ENCODE results near the gene HBG2. TPM values are rescaled to one million over a fixed set of nuclear protein-coding genes. Genes with fewer than 3 reads are reported as not detected.

The HBG2 gene
- total and polyA plus RNA-seq, 9 donors, result 0.37 to 9.7 (median 0.63) TPM; not detected in 3

DNA sequence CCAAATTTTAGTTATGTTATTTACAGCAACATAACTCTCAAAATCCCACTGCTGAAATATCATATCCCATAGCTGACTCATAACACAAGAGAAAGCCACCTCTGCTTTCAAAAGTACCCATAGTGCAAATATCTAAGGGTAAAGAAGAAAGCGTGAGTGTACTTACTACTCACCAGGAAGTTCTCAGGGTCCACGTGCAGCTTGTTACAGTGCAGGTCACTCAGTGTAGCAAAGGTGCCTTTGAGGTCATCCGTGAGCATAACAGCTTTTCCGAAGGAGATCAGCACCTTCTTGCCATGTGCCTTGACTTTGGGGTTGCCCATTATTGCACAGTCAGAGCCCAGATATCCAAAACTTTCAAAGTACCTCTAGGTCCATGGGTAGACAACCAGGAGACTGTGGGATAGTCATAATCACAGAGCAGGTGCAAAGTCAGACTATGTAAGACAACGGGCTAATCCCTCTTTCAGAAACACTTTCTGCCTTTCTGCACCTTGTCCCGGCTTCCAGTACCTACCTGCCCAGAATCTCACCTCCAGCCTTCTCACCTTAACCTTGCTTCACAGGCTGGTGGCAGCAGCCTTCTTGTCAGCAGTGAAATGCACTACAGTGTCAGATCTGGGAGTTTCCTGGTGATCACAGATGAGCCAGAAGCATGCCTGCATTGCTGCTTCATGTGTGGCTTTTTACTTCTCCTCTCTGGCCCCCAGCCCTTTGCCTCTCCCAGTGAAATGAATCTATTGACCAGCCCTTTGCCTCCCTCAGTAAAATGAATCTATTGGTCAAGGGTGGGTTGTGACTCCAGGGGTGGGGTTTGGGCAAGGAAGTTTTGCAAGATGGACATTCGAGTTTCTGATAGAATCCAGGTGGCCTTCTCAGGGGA lies 11.4 kb downstream of the HBG2 start:
- WGBS, 3 donors, result 70 to 77% (median 74%) methylated on average over 7 of the region's 7 CpGs
- intact Hi-C loops (cut with DNase I), result no loop called here

DNA sequence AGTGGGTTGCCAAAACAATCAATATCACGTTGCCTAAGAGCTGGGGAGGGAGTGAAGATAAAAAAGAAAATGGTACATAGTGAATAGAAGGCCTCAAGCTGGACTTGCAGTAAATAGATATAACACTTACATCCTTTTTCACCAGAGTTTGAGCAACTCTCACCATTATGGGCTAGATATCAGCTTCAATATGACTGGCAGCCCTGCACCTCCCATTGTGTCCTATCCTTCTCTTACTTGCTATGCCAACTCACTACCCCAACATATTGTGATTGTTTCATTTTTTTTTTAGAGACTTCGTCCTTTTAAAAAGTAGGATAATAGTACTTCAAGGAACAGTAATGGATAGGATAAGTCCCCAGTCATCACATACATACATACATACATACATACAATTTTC lies 12.4 kb downstream of the HBG2 start:
- Histone ChIP-seq H3K9me3 (no peaks in the 10 kb centered on the region), H3K36me3 (no peaks in the 10 kb centered on the region), H3K27me3 (no peaks in the 10 kb centered on the region), H3K27ac (no peak overlapping the region), H3K4me1 (ENCODE audit: insufficient read depth) (no peaks in the 10 kb centered on the region), H3K4me3 (no peak overlapping the region)
- no peak for DNase-seq
- intact Hi-C loops (cut with DNase I), result no loop called here
- TF ChIP-seq EP300 (IDR thresholded peaks at IDR 0.05), result no peak
- TF ChIP-seq, protein P1, sequence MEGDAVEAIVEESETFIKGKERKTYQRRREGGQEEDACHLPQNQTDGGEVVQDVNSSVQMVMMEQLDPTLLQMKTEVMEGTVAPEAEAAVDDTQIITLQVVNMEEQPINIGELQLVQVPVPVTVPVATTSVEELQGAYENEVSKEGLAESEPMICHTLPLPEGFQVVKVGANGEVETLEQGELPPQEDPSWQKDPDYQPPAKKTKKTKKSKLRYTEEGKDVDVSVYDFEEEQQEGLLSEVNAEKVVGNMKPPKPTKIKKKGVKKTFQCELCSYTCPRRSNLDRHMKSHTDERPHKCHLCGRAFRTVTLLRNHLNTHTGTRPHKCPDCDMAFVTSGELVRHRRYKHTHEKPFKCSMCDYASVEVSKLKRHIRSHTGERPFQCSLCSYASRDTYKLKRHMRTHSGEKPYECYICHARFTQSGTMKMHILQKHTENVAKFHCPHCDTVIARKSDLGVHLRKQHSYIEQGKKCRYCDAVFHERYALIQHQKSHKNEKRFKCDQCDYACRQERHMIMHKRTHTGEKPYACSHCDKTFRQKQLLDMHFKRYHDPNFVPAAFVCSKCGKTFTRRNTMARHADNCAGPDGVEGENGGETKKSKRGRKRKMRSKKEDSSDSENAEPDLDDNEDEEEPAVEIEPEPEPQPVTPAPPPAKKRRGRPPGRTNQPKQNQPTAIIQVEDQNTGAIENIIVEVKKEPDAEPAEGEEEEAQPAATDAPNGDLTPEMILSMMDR (IDR thresholded peaks at IDR 0.05), result no peak
- no peak for TF ChIP-seq POLR2A (IDR thresholded peaks at IDR 0.05)
- WGBS, 3 donors, result 44 to 59% (median 53%) methylated on average over 2 of the region's 2 CpGs

More for the DNA sequence above, 11.4 kb downstream of the HBG2 start:
- no peaks in the 10 kb centered on the region for H3K4me1 ChIP-seq (ENCODE audit: insufficient read depth)
- no peaks in the 10 kb centered on the region for H3K27me3 ChIP-seq
- TF ChIP-seq, protein P1 (IDR thresholded peaks at IDR 0.05), result no peak
- H3K27ac ChIP-seq, result no peak overlapping the region
- DNase-seq, result no peak
- no peaks in the 10 kb centered on the region for H3K36me3 ChIP-seq
- no peaks in the 10 kb centered on the region for H3K9me3 ChIP-seq
- no peak overlapping the region for H3K4me3 ChIP-seq

DNA sequence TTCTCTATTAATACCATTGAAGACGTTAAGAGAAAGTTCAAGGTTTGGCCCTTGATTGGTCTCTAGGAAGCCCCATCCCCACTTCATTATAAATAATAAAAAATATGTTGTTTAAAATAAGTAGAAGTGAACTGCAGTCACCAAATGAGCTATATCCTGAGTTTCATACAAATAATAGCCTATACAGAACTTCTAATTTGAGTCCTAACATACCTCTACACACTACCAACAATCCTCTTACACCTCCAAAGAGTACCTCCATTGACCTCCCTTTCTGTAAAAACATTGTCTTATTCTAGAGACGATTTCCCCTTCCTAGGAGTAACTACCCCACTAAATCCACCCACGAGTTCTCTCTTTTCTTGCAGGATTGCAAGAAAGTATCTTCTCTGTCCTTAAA lies 13.1 kb downstream of the HBG2 start:
- 49 to 57% (median 50%) methylated on average over 3 of the region's 3 CpGs for WGBS, 3 donors
- TF ChIP-seq, protein P1 (IDR thresholded peaks at IDR 0.05), result no peak
- Histone ChIP-seq H3K4me1 (ENCODE audit: insufficient read depth) (no peaks in the 10 kb centered on the region), H3K27ac (no peak overlapping the region), H3K9me3 (no peaks in the 10 kb centered on the region), H3K4me3 (no peak overlapping the region), H3K27me3 (no peaks in the 10 kb centered on the region), H3K36me3 (no peaks in the 10 kb centered on the region)
- DNase-seq, result no peak
- intact Hi-C loops (cut with DNase I), result no loop called here

DNA sequence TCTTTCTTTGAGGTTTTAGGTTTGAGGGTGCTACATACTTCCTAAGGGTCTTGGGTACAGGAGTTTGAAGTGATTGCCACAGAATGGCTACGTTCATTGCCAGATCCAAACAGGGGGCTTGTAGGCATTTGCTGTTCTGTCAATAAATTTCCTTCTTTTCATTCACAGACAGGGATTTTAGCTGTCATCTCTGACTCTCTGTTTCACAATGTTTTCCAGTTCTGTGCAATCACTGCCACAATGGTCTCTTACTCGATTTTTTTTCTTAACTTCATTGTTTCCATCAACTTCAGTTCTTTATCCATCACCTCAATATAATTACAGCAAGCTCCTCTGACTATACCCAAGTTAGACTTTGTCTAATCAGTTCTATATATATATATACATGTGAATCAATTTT lies 14.1 kb downstream of the HBG2 start:
- intact Hi-C loops (cut with DNase I), result no loop called here
- Histone ChIP-seq H3K27me3 (no peaks in the 10 kb centered on the region), H3K27ac (no peak overlapping the region), H3K9me3 (no peaks in the 10 kb centered on the region), H3K4me1 (ENCODE audit: insufficient read depth) (no peaks in the 10 kb centered on the region), H3K36me3 (no peaks in the 10 kb centered on the region), H3K4me3 (no peak overlapping the region)
- TF ChIP-seq, protein P1 (IDR thresholded peaks at IDR 0.05), result no peak
- no peak for TF ChIP-seq POLR2A (IDR thresholded peaks at IDR 0.05)
- no peak for TF ChIP-seq EP300 (IDR thresholded peaks at IDR 0.05)
- DNase-seq, result no peak
- WGBS, 3 donors, result 66 to 85% (median 81%) methylated on average over 2 of the region's 2 CpGs
